ENCODE data around the gene MRPL42. TPM values are rescaled to one million over a fixed set of nuclear protein-coding genes. Genes with fewer than 3 reads are reported as not detected.
"Not testable (repeated sequence)": the region's sequence is repeated elsewhere in the genome, so short reads cannot be mapped to it uniquely, and the experiment has no call there.

The MRPL42 gene
- polyA plus RNA-seq, 2 donors = 24.6 to 33.4 TPM

GRCh38 chr12:93557879-93558278, 90.6 kb downstream of the MRPL42 start:
- H3K9me3 ChIP-seq (ENCODE audit: control insufficient read depth in 2 of 2, insufficient read depth in 1 of 2, low read depth in 1 of 2, low read length in 1 of 2); H3K27ac ChIP-seq (ENCODE audit: low read depth in 2 of 2, low read length in 1 of 2); H3K4me3 ChIP-seq (ENCODE audit: low read depth in 1 of 2, low read length in 2 of 2); H3K27me3 ChIP-seq (ENCODE audit: control insufficient read depth in 1 of 2, insufficient read depth in 2 of 2, low read length in 2 of 2); H3K4me1 ChIP-seq (ENCODE audit: control insufficient read depth in 2 of 2, insufficient read depth in 2 of 2, low read length in 1 of 2); H3K36me3 ChIP-seq (ENCODE audit: control insufficient read depth in 2 of 2, insufficient read depth in 2 of 2, low read length in 1 of 2): not testable (repeated sequence)

- 88 to 89% methylated on average over 1 of the region's 1 CpG for WGBS, 2 donors
These were observed 91.4 kb downstream of the MRPL42 start for GRCh38 chr12:93558685-93559084.

GRCh38 chr12:93563807-93564538, 96.7 kb downstream of the MRPL42 start:
- WGBS, 2 donors = 68% methylated on average over 6 of the region's 6 CpGs
- no peak overlapping the region for H3K4me3 ChIP-seq (ENCODE audit: low read depth in 1 of 2, low read length in 2 of 2)
- H3K4me1 ChIP-seq (ENCODE audit: control insufficient read depth in 2 of 2, insufficient read depth in 2 of 2, low read length in 1 of 2) = no peaks in the 10 kb centered on the region
- peaks cover 0 to 7% of the 10 kb centered on the region in 2 donors for H3K36me3 ChIP-seq (ENCODE audit: control insufficient read depth in 2 of 2, insufficient read depth in 2 of 2, low read length in 1 of 2)
- H3K27me3 ChIP-seq (ENCODE audit: control insufficient read depth in 1 of 2, insufficient read depth in 2 of 2, low read length in 2 of 2) = no peaks in the 10 kb centered on the region
- H3K9me3 ChIP-seq (ENCODE audit: control insufficient read depth in 2 of 2, insufficient read depth in 1 of 2, low read depth in 1 of 2, low read length in 1 of 2) = no peaks in the 10 kb centered on the region
- peak overlapping the region in 1 of 2 donors; percentile 13 for H3K27ac ChIP-seq (ENCODE audit: low read depth in 2 of 2, low read length in 1 of 2)

More at GRCh38 chr12:93558685-93559084, 91.4 kb downstream of the MRPL42 start:
- not testable (repeated sequence) for H3K36me3 ChIP-seq (ENCODE audit: control insufficient read depth in 2 of 2, insufficient read depth in 2 of 2, low read length in 1 of 2); H3K4me1 ChIP-seq (ENCODE audit: control insufficient read depth in 2 of 2, insufficient read depth in 2 of 2, low read length in 1 of 2); H3K27ac ChIP-seq (ENCODE audit: low read depth in 2 of 2, low read length in 1 of 2); H3K9me3 ChIP-seq (ENCODE audit: control insufficient read depth in 2 of 2, insufficient read depth in 1 of 2, low read depth in 1 of 2, low read length in 1 of 2); H3K27me3 ChIP-seq (ENCODE audit: control insufficient read depth in 1 of 2, insufficient read depth in 2 of 2, low read length in 2 of 2); H3K4me3 ChIP-seq (ENCODE audit: low read depth in 1 of 2, low read length in 2 of 2)

- H3K27ac ChIP-seq (ENCODE audit: low read depth in 2 of 2, low read length in 1 of 2) = no peak overlapping the region
- 92 to 97% methylated on average over 3 of the region's 3 CpGs for WGBS, 2 donors
- H3K9me3 ChIP-seq (ENCODE audit: control insufficient read depth in 2 of 2, insufficient read depth in 1 of 2, low read depth in 1 of 2, low read length in 1 of 2) = no peaks in the 10 kb centered on the region
- no peak overlapping the region for H3K4me3 ChIP-seq (ENCODE audit: low read depth in 1 of 2, low read length in 2 of 2)
- H3K27me3 ChIP-seq (ENCODE audit: control insufficient read depth in 1 of 2, insufficient read depth in 2 of 2, low read length in 2 of 2) = no peaks in the 10 kb centered on the region
- peaks cover 0 to 7% of the 10 kb centered on the region in 2 donors for H3K36me3 ChIP-seq (ENCODE audit: control insufficient read depth in 2 of 2, insufficient read depth in 2 of 2, low read length in 1 of 2)
- H3K4me1 ChIP-seq (ENCODE audit: control insufficient read depth in 2 of 2, insufficient read depth in 2 of 2, low read length in 1 of 2) = no peaks in the 10 kb centered on the region
These were observed 98.4 kb downstream of the MRPL42 start for GRCh38 chr12:93565760-93566159.

Other genes starting within 250 kb of the MRPL42 start
- 10 to 100 TPM in 1 of 2 donors, 1 to 10 TPM in 1; 7.0 to 12.5 TPM for gene NUDT4, start 89.6 kb upstream of the MRPL42 start, polyA plus RNA-seq
- gene UBE2N, start 25.6 kb upstream of the MRPL42 start, polyA plus RNA-seq = 10 to 100 TPM; 45.3 to 66.2 TPM
- 1 to 10 TPM; 4.0 to 8.2 TPM for gene SOCS2, start 105.2 kb downstream of the MRPL42 start, polyA plus RNA-seq
- 10 to 100 TPM in 1 of 2 donors, 1 to 10 TPM in 1; 4.2 to 12.0 TPM for gene CRADD, start 209.9 kb downstream of the MRPL42 start, polyA plus RNA-seq

All from esophagus (tissue), 2 donors.